HEK293T (cell line): ENCODE results near the gene USP21.
A peak's percentile ranks its signal among the peaks of the same experiment; 100 is the strongest.

Source experiments
- CTCF ChIA-PET: fragments of 350-600 bp; formaldehyde crosslinking; extraction: SDS; loops from one replicate; lab custom pipeline; 2021; ENCODE audit warnings: antibody characterized with exemption, inconsistent platforms; lab: Yijun Ruan, JAX
- POLR2A ChIA-PET: fragments of 350-600 bp; formaldehyde crosslinking; extraction: SDS; loops from one replicate; lab custom pipeline; 2020; ENCODE audit warnings: antibody characterized with exemption, inconsistent platforms; lab: Yijun Ruan, JAX
- DNase-seq: peaks from one replicate; pipeline ENCODE4 v3.0.0; 2012; ENCODE audit warnings: mixed read lengths; ENCODE audit errors: extremely low spot score
- ARNT ChIP-seq: fragments of 450-650 bp; IDR thresholded peaks from 2 replicates; pipeline ENCODE4 v1.6.1; 2017; ENCODE audit warnings: mild to moderate bottlenecking
- BHLHE40 ChIP-seq: fragments of 450-650 bp; IDR thresholded peaks from 2 replicates; pipeline ENCODE4 v1.6.1; 2016; ENCODE audit warnings: mild to moderate bottlenecking, moderate library complexity, borderline replicate concordance
- CTBP1 ChIP-seq: fragments of 450-650 bp; IDR thresholded peaks from 2 replicates; pipeline ENCODE4 v1.6.1; 2016; ENCODE audit warnings: borderline replicate concordance
- ELF4 ChIP-seq: fragments of 450-650 bp; IDR thresholded peaks from 2 replicates; pipeline ENCODE4 v1.6.1; 2017; ENCODE audit warnings: antibody characterized with exemption
- FOXA1 ChIP-seq: fragments of 450-650 bp; IDR thresholded peaks from 2 replicates; pipeline ENCODE4 v1.6.1; 2016; ENCODE audit warnings: mild to moderate bottlenecking
- FOXK2 ChIP-seq: fragments of 450-650 bp; IDR thresholded peaks from 2 replicates; pipeline ENCODE4 v1.6.1; 2016; ENCODE audit warnings: mild to moderate bottlenecking
- FOXM1 ChIP-seq: fragments of 450-650 bp; IDR thresholded peaks from 2 replicates; pipeline ENCODE4 v1.6.1; 2017; ENCODE audit warnings: mild to moderate bottlenecking, borderline replicate concordance
- HDGF ChIP-seq: fragments of 450-650 bp; IDR thresholded peaks from 2 replicates; pipeline ENCODE4 v1.6.1; 2017; ENCODE audit warnings: antibody characterized with exemption, borderline replicate concordance
- L3MBTL2 ChIP-seq: fragments of 450-650 bp; conservative IDR thresholded peaks from 2 replicates; pipeline ENCODE4 v1.6.1; 2016; ENCODE audit warnings: mild to moderate bottlenecking
- LEF1 ChIP-seq: fragments of 450-650 bp; IDR thresholded peaks from 2 replicates; pipeline ENCODE4 v1.6.1; 2017; ENCODE audit warnings: mild to moderate bottlenecking, borderline replicate concordance
- NFRKB ChIP-seq: fragments of 450-650 bp; IDR thresholded peaks from 2 replicates; pipeline ENCODE4 v1.6.1; 2016; ENCODE audit warnings: mild to moderate bottlenecking, moderate library complexity
- SP1 ChIP-seq: fragments of 450-650 bp; IDR thresholded peaks from 2 replicates; pipeline ENCODE4 v1.6.1; 2017
- SUZ12 ChIP-seq: fragments of 450-650 bp; IDR thresholded peaks from 2 replicates; pipeline ENCODE4 v1.6.1; 2016; ENCODE audit warnings: mild to moderate bottlenecking
- TARDBP ChIP-seq: fragments of 450-650 bp; IDR thresholded peaks from 2 replicates; pipeline ENCODE4 v1.6.1; 2016
- ZNF384 ChIP-seq: fragments of 450-650 bp; IDR thresholded peaks from 2 replicates; pipeline ENCODE4 v1.6.1; 2016
- TF ChIP-seq, protein P1 (sequence below): fragments of 450-650 bp; IDR thresholded peaks from 2 replicates; pipeline ENCODE4 v1.6.1; 2016

Gene USP21

DNA sequence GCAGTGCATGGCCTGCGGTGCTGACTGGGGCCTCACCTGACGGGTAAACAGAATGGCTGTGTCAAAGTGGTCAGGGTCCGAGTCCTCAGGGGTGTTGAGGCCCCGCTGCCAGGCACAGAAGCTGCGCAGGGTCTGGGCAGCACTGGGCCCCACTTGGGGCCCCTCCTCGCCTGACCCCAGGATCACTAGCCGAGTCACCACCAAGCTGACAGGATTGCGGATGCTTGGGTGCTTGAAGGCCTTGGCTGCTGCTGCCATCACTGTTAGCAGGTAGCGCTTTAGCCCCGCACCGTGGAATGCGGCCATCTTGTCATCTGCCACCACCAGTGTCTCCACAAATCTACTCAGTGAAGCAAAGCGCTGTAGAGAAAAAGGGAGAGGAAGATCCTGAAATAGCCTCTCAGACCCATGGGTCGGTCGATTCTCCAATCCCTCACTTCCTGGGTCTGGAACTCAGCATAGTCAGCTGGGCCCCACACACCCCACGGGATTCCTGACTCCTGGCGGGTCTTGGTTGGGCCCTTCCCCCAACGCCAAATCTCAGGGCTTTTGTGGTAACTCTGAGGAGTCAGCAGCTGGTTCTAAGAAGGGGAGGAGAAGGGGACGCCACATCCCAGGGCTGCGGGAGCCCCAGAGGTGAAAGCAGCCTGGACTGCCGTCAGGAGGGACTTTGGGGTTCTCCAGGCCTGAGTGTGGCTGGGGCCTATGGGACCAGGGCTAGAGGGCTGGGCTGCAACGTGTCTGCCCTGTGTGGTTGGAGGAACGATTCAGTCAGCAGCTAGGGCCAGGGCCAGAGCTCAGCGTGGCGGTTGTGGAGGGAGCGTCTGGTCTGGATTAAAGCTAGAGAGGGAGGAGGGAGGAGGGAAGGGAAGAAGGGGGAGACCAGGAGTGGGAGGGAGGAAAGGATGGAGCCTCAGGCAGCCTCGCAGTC lies 37.5 kb downstream of the USP21 start:
- TF ChIP-seq, protein P1, sequence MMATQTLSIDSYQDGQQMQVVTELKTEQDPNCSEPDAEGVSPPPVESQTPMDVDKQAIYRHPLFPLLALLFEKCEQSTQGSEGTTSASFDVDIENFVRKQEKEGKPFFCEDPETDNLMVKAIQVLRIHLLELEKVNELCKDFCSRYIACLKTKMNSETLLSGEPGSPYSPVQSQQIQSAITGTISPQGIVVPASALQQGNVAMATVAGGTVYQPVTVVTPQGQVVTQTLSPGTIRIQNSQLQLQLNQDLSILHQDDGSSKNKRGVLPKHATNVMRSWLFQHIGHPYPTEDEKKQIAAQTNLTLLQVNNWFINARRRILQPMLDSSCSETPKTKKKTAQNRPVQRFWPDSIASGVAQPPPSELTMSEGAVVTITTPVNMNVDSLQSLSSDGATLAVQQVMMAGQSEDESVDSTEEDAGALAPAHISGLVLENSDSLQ: no peak
- no peak for TF ChIP-seq CTBP1
- no peak for TF ChIP-seq FOXM1
- TF ChIP-seq NFRKB: no peak
- no peak for TF ChIP-seq HDGF
- CTCF ChIA-PET: interaction anchor here (0.6 kb wide), 1 partner anchor 194 kb away, joined by 3 read pairs; no protein-coding TSS in a partner anchor
- no peak for DNase-seq
- POLR2A ChIA-PET: interaction anchor here (1.0 kb wide), 1 partner anchor 193 kb away, joined by 3 read pairs; no protein-coding TSS in a partner anchor

DNA sequence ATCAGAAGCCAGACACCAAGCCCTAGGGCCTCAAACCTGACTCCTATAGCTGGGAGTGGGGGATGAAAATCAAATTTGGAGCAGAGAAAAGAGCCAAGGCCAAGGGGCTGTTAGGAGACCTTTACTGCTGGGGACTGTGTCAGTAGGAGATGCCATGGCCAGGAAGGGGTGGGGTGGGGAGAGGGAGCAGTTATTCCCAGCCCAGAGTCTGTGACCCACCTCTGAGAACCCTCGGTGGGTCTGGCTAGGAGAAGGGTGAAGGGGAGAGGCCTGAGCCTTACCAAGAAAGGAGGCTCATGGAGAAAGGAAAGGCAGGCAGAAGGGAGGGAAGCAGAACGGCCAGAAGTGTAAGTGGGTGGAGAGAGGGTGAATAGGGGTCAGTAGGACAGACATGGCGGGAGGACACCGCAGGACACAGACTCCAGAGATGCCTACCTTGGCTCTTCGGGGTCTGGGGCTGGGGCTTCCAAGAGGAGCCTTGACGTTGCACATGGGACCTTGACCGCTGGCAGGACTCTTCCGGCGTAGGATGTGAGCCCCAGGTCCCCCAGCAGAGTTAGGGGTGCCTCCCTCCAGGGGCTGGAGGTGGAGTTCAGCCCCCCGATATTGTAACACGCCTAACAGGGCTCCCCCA lies 38.4 kb downstream of the USP21 start:
- no peak for TF ChIP-seq CTBP1
- no peak for DNase-seq
- POLR2A ChIA-PET: interaction anchor here (1.0 to 1.5 kb wide), 2 partner anchors 21 to 193 kb away, joined by 3 to 7 read pairs; partner anchors contain the start of gene B4GALT3
- CTCF ChIA-PET: interaction anchor here (0.6 to 1.7 kb wide), 2 partner anchors 28 to 40 kb away, joined by 3 to 9 read pairs; partner anchors contain the start of genes NR1I3 and TOMM40L

GRCh38 chr1:161198194-161198896 lies 39.0 kb downstream of the USP21 start:
- TF ChIP-seq, protein P1: no peak
- TF ChIP-seq HDGF (no peak), SUZ12 (no peak), SP1 (no peak), ZNF384 (no peak), FOXK2 (no peak), NFRKB (no peak), ARNT (no peak)
- peak; percentile 45 for DNase-seq
- ChIA-PET CTCF (interaction anchor here (0.5 to 1.7 kb wide), 3 partner anchors 28 to 113 kb away, joined by 3 to 9 read pairs (median 4); partner anchors contain the start of genes NR1I3 and TOMM40L), POLR2A (interaction anchor here (0.7 to 1.5 kb wide), 5 partner anchors 21 to 190 kb away, joined by 3 to 7 read pairs (median 3); partner anchors contain the start of genes B4GALT3 and TOMM40L)

DNA sequence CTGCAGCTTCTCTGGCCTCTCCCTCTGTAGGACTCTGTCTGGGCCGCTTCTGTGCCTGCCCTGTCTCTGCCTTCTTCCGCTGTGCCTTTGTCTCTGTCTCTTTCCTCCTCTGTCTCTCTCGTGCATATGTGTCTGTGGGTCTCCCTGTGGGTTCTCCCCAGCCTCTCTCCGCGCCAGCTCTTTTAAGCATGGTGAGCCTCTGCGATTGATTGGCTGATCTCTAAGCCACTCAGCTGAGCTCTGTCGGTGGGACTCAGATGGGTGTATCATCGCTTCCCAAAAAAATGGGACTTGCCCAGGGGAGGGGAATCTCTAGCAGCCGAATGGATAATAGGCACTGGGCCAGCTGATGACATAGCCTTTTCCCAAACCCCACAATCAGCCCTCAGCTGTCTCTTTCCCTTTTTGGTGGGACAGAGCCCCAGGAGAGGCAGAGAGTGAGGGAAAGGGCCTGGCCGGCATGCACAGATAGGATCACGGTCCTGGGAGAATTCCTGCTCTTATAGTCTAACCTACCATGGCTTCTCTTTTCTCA lies 39.7 kb downstream of the USP21 start, which contains the start of gene ADAMTS4:
Gene ADAMTS4, minus strand, starts transcription at position 158 of the 535 bp plus-strand sequence. CDS start 427 bp downstream, outside the sequence.
- ChIA-PET POLR2A (interaction anchor here (0.7 to 1.5 kb wide), 5 partner anchors 22 to 190 kb away, joined by 3 to 7 read pairs (median 3); partner anchors contain the start of genes B4GALT3 and TOMM40L), CTCF (interaction anchor here (0.5 to 1.7 kb wide), 4 partner anchors 27 to 113 kb away, joined by 3 to 9 read pairs (median 4); partner anchors contain the start of gene TOMM40L)
- no peak for DNase-seq
- TF ChIP-seq NFRKB (no peak), CTBP1 (no peak)
- TF ChIP-seq, protein P1: peak; percentile 69; the same call in 1 of the 2 replicates

DNA sequence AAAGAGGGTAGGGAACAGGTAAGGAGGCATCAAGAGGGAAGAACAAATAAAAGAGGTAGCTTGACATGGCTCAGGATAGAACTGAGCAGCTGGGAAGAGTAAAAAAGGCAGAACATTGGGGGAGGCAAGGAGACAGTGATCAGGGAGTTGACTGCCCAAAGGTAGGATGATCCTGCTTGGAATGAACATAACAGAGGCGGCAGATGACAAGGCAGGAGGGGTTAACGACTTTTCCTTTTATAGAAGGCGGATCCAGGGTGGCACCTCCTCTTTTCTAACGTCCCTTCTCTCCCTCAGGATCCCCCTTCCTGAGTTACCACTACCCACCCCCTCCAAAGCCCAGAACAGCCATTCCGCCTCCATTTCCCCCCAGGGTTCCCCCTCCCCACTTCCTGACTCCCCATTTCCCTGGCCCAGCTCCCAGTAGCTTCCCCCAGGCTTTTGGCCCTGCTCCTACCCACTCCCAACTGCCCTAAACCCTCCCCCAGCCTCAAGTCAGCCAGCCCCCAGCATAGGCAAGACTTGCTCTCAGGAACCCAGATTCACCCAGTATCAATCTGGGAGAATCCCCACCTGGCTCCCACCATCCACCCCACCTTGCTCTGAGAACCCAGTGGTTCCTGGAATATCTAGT lies 40.3 kb downstream of the USP21 start:
- TF ChIP-seq SP1: no peak
- TF ChIP-seq NFRKB: no peak
- no peak for TF ChIP-seq CTBP1
- no peak for TF ChIP-seq ZNF384
- TF ChIP-seq HDGF: no peak
- TF ChIP-seq SUZ12: no peak
- TF ChIP-seq ARNT: no peak
- TF ChIP-seq BHLHE40: no peak
- TF ChIP-seq L3MBTL2: no peak
- TF ChIP-seq FOXA1: no peak
- TF ChIP-seq FOXK2: no peak
- TF ChIP-seq FOXM1: no peak
- TF ChIP-seq LEF1: no peak
- TF ChIP-seq, protein P1: no peak
- TF ChIP-seq ELF4: no peak
- TF ChIP-seq TARDBP: no peak
- CTCF ChIA-PET: interaction anchor here (0.9 to 1.7 kb wide), 3 partner anchors 26 to 38 kb away, joined by 3 to 9 read pairs (median 4); partner anchors contain the start of gene TOMM40L
- no peak for DNase-seq
- POLR2A ChIA-PET: interaction anchor here (1.1 to 1.2 kb wide), 2 partner anchors 26 to 189 kb away, joined by 3 read pairs; partner anchors contain the start of gene TOMM40L
